T-cell (primary cell): ENCODE results near the gene PRELID3B. TPM values are rescaled to one million over a fixed set of nuclear protein-coding genes. Genes with fewer than 3 reads are reported as not detected.
A peak's percentile ranks its signal among the peaks of the same experiment; 100 is the strongest.

Experiments used
- ATAC-seq, 4 experiments: fragments of 200-7000 bp in 3 of 4; fragments of 150-1000 bp in 1 of 4; cut with Tn5 transposase; replicated peaks in 1 of 4; 1 replicate in 3 of 4; 2 replicates in 1 of 4; pipeline ENCODE4 v1.10.0; 2021; ENCODE audit warnings: moderate library complexity in 3 of 4, mild to moderate bottlenecking in 2 of 4, moderate number of reproducible peaks in 1 of 4
- CTCF ChIA-PET, 2 donors: fragments of 300-600 bp; sonication (Branson Sonifier 250); formaldehyde crosslinking; loops; one replicate each; lab custom pipeline; 2022; ENCODE audit warnings: antibody characterized with exemption in 2 of 2; lab: Charles Lee
- POLR2A ChIA-PET, 2 donors: fragments of 300-600 bp; sonication (Branson Sonifier 250); formaldehyde crosslinking; loops; one replicate each; lab custom pipeline; 2022; ENCODE audit warnings: antibody characterized with exemption in 2 of 2; lab: Charles Lee
- DNase-seq, 35 experiments: peaks; one replicate each; pipeline versions ENCODE4 v3.0.0 to v3.0.0-alpha.2; 2013 to 2023
- H3K27ac ChIP-seq: one replicate; pipeline ENCODE4 v1.5.1; 2013; ENCODE audit warnings: low read length
- H3K27me3 ChIP-seq, 2 experiments: replicated peaks in 1 of 2; 1 replicate in 1 of 2; 2 replicates in 1 of 2; pipeline versions ENCODE4 v1.6.1 to v1.7.0; 2013; ENCODE audit warnings: low read length in 1 of 2, mixed read lengths in 1 of 2; ENCODE audit not compliant: control insufficient read depth in 2 of 2, insufficient read depth in 2 of 2; ENCODE audit errors: extremely low read depth in 1 of 2
- H3K36me3 ChIP-seq, 2 donors: 1 replicate in 1 of 2; 2 replicates in 1 of 2; pipeline versions ENCODE4 v1.6.1 to v1.7.0; 2013; ENCODE audit warnings: low read length in 1 of 2; ENCODE audit not compliant: control insufficient read depth in 2 of 2, insufficient read depth in 1 of 2; ENCODE audit errors: extremely low read depth in 1 of 2
- H3K4me1 ChIP-seq, 2 experiments: 1 replicate in 1 of 2; 2 replicates in 1 of 2; pipeline versions ENCODE4 v1.6.1 to v1.7.0; 2013; ENCODE audit warnings: low read length in 2 of 2, mixed read lengths in 1 of 2; ENCODE audit not compliant: insufficient read depth in 2 of 2, control insufficient read depth in 1 of 2; ENCODE audit errors: extremely low read depth in 1 of 2
- H3K4me3 ChIP-seq, 2 donors: 1 replicate in 1 of 2; 2 replicates in 1 of 2; pipeline versions ENCODE4 v1.5.1 to v1.7.0; 2013; ENCODE audit warnings: mild to moderate bottlenecking in 2 of 2, low read length in 1 of 2, moderate library complexity in 1 of 2; ENCODE audit not compliant: control insufficient read depth in 1 of 2; ENCODE audit errors: extremely low read depth in 1 of 2
- H3K9me3 ChIP-seq: 2 replicates; pipeline ENCODE4 v1.7.0; 2013
- H3K27ac Mint-ChIP-seq, 2 donors: one replicate each; pipeline ENCODE4 v1.8.0; 2020 to 2021; ENCODE audit warnings: mild to moderate bottlenecking in 2 of 2, mixed read lengths in 2 of 2
- H3K27me3 Mint-ChIP-seq, 2 donors: one replicate each; pipeline ENCODE4 v1.8.0; 2021 to 2022; ENCODE audit warnings: mixed read lengths in 2 of 2
- H3K36me3 Mint-ChIP-seq: one replicate; pipeline ENCODE4 v1.8.0; 2021; ENCODE audit warnings: mixed read lengths
- H3K4me1 Mint-ChIP-seq, 3 donors: one replicate each; pipeline ENCODE4 v1.8.0; 2020 to 2022; ENCODE audit warnings: mixed read lengths in 3 of 3, mild to moderate bottlenecking in 1 of 3
- H3K4me3 Mint-ChIP-seq, 3 donors: one replicate each; pipeline ENCODE4 v1.8.0; 2020 to 2022; ENCODE audit warnings: mild to moderate bottlenecking in 3 of 3, mixed read lengths in 3 of 3, moderate library complexity in 3 of 3
- H3K9me3 Mint-ChIP-seq, 3 donors: one replicate each; pipeline ENCODE4 v1.8.0; 2020 to 2022; ENCODE audit warnings: mixed read lengths in 3 of 3
- WGBS: methylation state at CpG from one replicate; pipeline ENCODE4 v1.1.5; 2013; ENCODE audit warnings: missing lambda C conversion rate; ENCODE audit not compliant: insufficient coverage; 5-methylcytosine and 5-hydroxymethylcytosine counted together
- total RNA-seq, 35 experiments: library from RNA in 6 of 35; stranded (reverse) in 6 of 35; fragments of 120-200 nt in 1 of 35; gene quantifications; one replicate each; pipeline versions ENCODE4 v1.2.1 to v1.2.4 and lab custom pipeline; 2013 to 2026

PRELID3B gene
- total RNA-seq, 5 donors from 2014 or later (not counting 1 experiment from before 2014, with no cell fraction given): 41.4 to 49.0 (median 43.6) TPM

- no peaks in the 10 kb centered on the region for H3K9me3 ChIP-seq
- H3K27me3 ChIP-seq: no peaks in the 10 kb centered on the region
- no peak overlapping the region for H3K4me3 ChIP-seq
- CTCF ChIA-PET: no interaction called here
- no peak overlapping the region for H3K27ac ChIP-seq
- Mint-ChIP-seq H3K4me1 (peaks cover 24 to 32% (median 31%) of the 10 kb centered on the region in 3 donors), H3K27me3 (no peaks in the 10 kb centered on the region), H3K27ac (no peak overlapping the region), H3K9me3 (no peaks in the 10 kb centered on the region), H3K36me3 (peaks cover 58% of the 10 kb centered on the region), H3K4me3 (no peak overlapping the region)
- POLR2A ChIA-PET: no interaction called here
- 92% methylated on average over 6 of the region's 9 CpGs for WGBS
- DNase-seq (no peak), ATAC-seq (no peak)
- H3K4me1 ChIP-seq: peaks cover 3 to 21% of the 10 kb centered on the region in 2 experiments
- H3K36me3 ChIP-seq: peaks cover 8 to 77% of the 10 kb centered on the region in 2 donors
These were observed 54.6 kb downstream of the PRELID3B start for GRCh38 chr20:58987790-58988564.

GRCh38 chr20:58986968-58987517 lies 55.5 kb downstream of the PRELID3B start:
- no peak overlapping the region for H3K4me3 Mint-ChIP-seq
- Histone ChIP-seq H3K9me3 (no peaks in the 10 kb centered on the region), H3K27me3 (no peaks in the 10 kb centered on the region), H3K27ac (no peak overlapping the region), H3K4me3 (no peak overlapping the region), H3K4me1 (peaks cover 10 to 30% of the 10 kb centered on the region in 2 experiments), H3K36me3 (peaks cover 8 to 68% of the 10 kb centered on the region in 2 donors)
- peak overlapping the region; percentile 9 to 53 for H3K27ac Mint-ChIP-seq
- H3K36me3 Mint-ChIP-seq: peaks cover 51% of the 10 kb centered on the region
- CTCF ChIA-PET: no interaction called here
- H3K9me3 Mint-ChIP-seq: no peaks in the 10 kb centered on the region
- DNase-seq (no peak), ATAC-seq (no peak)
- no peaks in the 10 kb centered on the region for H3K27me3 Mint-ChIP-seq
- peaks cover 33 to 42% (median 41%) of the 10 kb centered on the region in 3 donors for H3K4me1 Mint-ChIP-seq
- WGBS: 90% methylated on average over 7 of the region's 8 CpGs
- POLR2A ChIA-PET: no interaction called here

DNA sequence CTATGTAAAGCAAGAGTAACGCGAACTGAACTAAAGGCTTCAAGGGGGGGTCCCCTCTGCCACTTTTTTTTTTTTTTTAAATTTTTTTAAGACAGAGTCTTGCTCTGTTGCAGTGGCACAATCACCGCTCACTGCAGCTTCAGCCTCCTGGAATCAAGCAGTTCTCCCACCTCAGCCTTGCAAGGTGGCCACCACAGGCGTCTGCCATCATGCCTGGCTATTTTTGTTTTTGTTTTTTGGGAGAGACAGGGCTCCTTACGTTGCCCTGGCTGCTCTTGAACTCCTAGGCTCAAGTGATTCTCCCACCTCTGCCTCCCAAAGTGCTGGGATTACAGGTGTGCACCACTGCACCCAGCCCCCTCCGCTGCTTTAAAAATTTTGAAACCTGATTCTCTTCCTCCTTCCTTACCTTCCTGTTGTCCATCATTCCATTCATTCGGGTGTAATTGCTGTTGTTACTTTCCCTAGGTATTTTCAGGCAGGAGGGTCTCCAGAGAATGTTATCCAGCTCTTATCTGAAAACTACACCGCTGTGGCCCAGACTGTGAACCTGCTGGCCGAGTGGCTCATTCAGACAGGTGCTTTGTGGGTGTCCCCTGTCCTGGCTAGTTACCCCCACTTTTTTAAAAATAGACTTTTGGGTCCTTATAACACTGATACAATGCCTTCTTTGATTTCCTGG lies 56.2 kb downstream of the PRELID3B start:
- Mint-ChIP-seq H3K27me3 (no peaks in the 10 kb centered on the region), H3K9me3 (no peaks in the 10 kb centered on the region), H3K27ac (peak overlapping the region in 1 of 2 donors; percentile 53), H3K36me3 (peaks cover 47% of the 10 kb centered on the region), H3K4me3 (no peak overlapping the region), H3K4me1 (peaks cover 38 to 44% (median 44%) of the 10 kb centered on the region in 3 donors)
- H3K27me3 ChIP-seq: no peaks in the 10 kb centered on the region
- peaks cover 10 to 35% of the 10 kb centered on the region in 2 experiments for H3K4me1 ChIP-seq
- ChIA-PET POLR2A (no interaction called here), CTCF (no interaction called here)
- DNase-seq (no peak), ATAC-seq (no peak)
- peaks cover 5 to 61% of the 10 kb centered on the region in 2 donors for H3K36me3 ChIP-seq
- H3K9me3 ChIP-seq: no peaks in the 10 kb centered on the region
- 100% methylated on average over 2 of the region's 9 CpGs for WGBS
- no peak overlapping the region for H3K4me3 ChIP-seq
- no peak overlapping the region for H3K27ac ChIP-seq

DNA sequence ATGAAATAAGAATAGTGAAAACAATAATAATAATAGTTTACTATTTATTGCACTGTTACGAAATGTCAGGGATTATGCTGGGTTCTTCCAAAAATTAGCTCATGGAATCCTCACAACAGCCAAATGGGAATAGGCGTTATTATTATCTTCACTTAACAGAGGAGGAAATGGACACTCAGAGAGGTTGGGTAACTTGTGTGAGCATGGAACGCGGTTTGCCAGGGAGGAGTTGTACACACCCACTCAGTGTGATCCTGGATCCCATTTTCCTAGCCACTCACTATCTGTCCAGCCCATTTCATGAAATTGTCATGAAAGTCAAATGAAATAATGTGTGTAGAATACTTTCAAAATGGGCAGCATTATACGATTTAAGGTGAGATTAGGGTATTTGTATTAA lies 56.9 kb downstream of the PRELID3B start:
- ATAC-seq: no peak
- no peaks in the 10 kb centered on the region for H3K9me3 Mint-ChIP-seq
- DNase-seq: no peak
- peak overlapping the region in 1 of 2 donors; percentile 4 for H3K27ac Mint-ChIP-seq
- no peaks in the 10 kb centered on the region for H3K27me3 Mint-ChIP-seq
- Histone ChIP-seq H3K27me3 (no peaks in the 10 kb centered on the region), H3K9me3 (no peaks in the 10 kb centered on the region), H3K36me3 (peaks cover 0 to 54% of the 10 kb centered on the region in 2 donors), H3K4me1 (peaks cover 10 to 37% of the 10 kb centered on the region in 2 experiments), H3K27ac (no peak overlapping the region), H3K4me3 (no peak overlapping the region)
- peaks cover 39% of the 10 kb centered on the region for H3K36me3 Mint-ChIP-seq
- ChIA-PET CTCF (no interaction called here), POLR2A (no interaction called here)
- no peak overlapping the region for H3K4me3 Mint-ChIP-seq
- peaks cover 38 to 45% (median 44%) of the 10 kb centered on the region in 3 donors for H3K4me1 Mint-ChIP-seq
- WGBS: no CpG with 5 or more reads among the region's 5 CpGs

GRCh38 chr20:58984691-58985090 lies 57.9 kb downstream of the PRELID3B start:
- peaks cover 38 to 47% (median 45%) of the 10 kb centered on the region in 3 donors for H3K4me1 Mint-ChIP-seq
- no peak overlapping the region for H3K27ac ChIP-seq
- H3K27me3 ChIP-seq: no peaks in the 10 kb centered on the region
- no peaks in the 10 kb centered on the region for H3K27me3 Mint-ChIP-seq
- DNase-seq: no peak
- no peaks in the 10 kb centered on the region for H3K9me3 Mint-ChIP-seq
- ATAC-seq: no peak
- no peak overlapping the region for H3K4me3 Mint-ChIP-seq
- peaks cover 34% of the 10 kb centered on the region for H3K36me3 Mint-ChIP-seq
- H3K9me3 ChIP-seq: no peaks in the 10 kb centered on the region
- H3K36me3 ChIP-seq: peaks cover 0 to 46% of the 10 kb centered on the region in 2 donors
- H3K27ac Mint-ChIP-seq: peak overlapping the region; percentile 5 to 75
- peaks cover 10 to 42% of the 10 kb centered on the region in 2 experiments for H3K4me1 ChIP-seq
- WGBS: 95% methylated on average over 5 of the region's 6 CpGs
- H3K4me3 ChIP-seq: no peak overlapping the region
- CTCF ChIA-PET: interaction anchor here in 1 of 2 donors (0.6 kb wide), 1 partner anchor 9 kb away, joined by 3 read pairs; no protein-coding TSS in a partner anchor
- POLR2A ChIA-PET: no interaction called here
